Heart left ventricle (tissue), 16 donors: Measurements from ENCODE around the gene GID4. TPM values are rescaled to one million over a fixed set of nuclear protein-coding genes. Genes with fewer than 3 reads are reported as not detected.

Experiments used
- ATAC-seq, 4 donors: fragments of 200-7000 bp; cut with Tn5 transposase; one replicate each; pipeline ENCODE4 v1.9.1; 2020 to 2022; ENCODE audit warnings: moderate library complexity in 4 of 4, mild to moderate bottlenecking in 3 of 4, moderate number of reproducible peaks in 1 of 4
- DNase-seq, 5 donors: peaks; one replicate each; pipeline ENCODE4 v3.0.0-alpha.2; 2020
- H3K27ac ChIP-seq, 12 donors: fragments of 200-600 bp; sonication (generic) in 4 of 12; one replicate each; pipeline versions ENCODE4 v1.5.0 to v1.8.0; 2016 to 2022; ENCODE audit warnings: mild to moderate bottlenecking in 2 of 12
- H3K27me3 ChIP-seq, 9 donors: fragments of 200-600 bp; sonication (generic) in 2 of 9; one replicate each; pipeline versions ENCODE4 v1.5.1 to v1.8.0; 2016 to 2022; ENCODE audit warnings: mild to moderate bottlenecking in 3 of 9
- H3K36me3 ChIP-seq, 9 donors: fragments of 200-600 bp; sonication (generic) in 2 of 9; one replicate each; pipeline versions ENCODE4 v1.5.0 to v1.8.0; 2018 to 2022; ENCODE audit warnings: mild to moderate bottlenecking in 2 of 9
- H3K4me1 ChIP-seq, 12 donors: fragments of 200-600 bp; sonication (generic) in 4 of 12; one replicate each; pipeline versions ENCODE4 v1.5.0 to v1.8.0; 2016 to 2022; ENCODE audit warnings: mild to moderate bottlenecking in 3 of 12
- H3K4me3 ChIP-seq, 12 donors: fragments of 200-600 bp; sonication (generic) in 4 of 12; one replicate each; pipeline versions ENCODE4 v1.5.0 to v1.8.0; 2017 to 2022; ENCODE audit warnings: mild to moderate bottlenecking in 9 of 12, moderate library complexity in 4 of 12
- H3K9me3 ChIP-seq, 12 donors: fragments of 200-600 bp; sonication (generic) in 4 of 12; one replicate each; pipeline versions ENCODE4 v1.5.0 to v1.8.0; 2016 to 2022; ENCODE audit warnings: mild to moderate bottlenecking in 1 of 12
- CTCF ChIP-seq, 12 donors: fragments of 200-600 bp; sonication (generic) in 4 of 12; IDR thresholded peaks; one replicate each; pipeline versions ENCODE4 v1.5.0 to v1.8.0; 2018 to 2022; ENCODE audit warnings: antibody characterized with exemption in 12 of 12, mild to moderate bottlenecking in 5 of 12
- POLR2A ChIP-seq, 2 donors: fragments of 450-650 bp; IDR thresholded peaks; one replicate each; pipeline ENCODE4 v1.6.1; 2017; ENCODE audit warnings: antibody characterized with exemption in 2 of 2, mild to moderate bottlenecking in 2 of 2, moderate library complexity in 2 of 2
- WGBS, 4 donors: extraction: QIAGEN DNeasy Blood & Tissue Kit in 2 of 4; methylation state at CpG; one replicate each; pipeline versions ENCODE4 v1.1.5 to v1.1.7; 2013 to 2018; 5-methylcytosine and 5-hydroxymethylcytosine counted together
- intact Hi-C, 10 donors: fragments of 100-400 bp; cut with DNase I; formaldehyde crosslinking; loops; one replicate each; pipeline versions ENCODE4 v1.11.1 to v1.14.2; 2022
- polyA plus RNA-seq, 2 donors: library from polyadenylated mRNA; stranded (reverse); fragments of 200-250 nt; gene quantifications; one replicate each; pipeline ENCODE4 v1.2.3, GENCODE V29; 2013
- total RNA-seq, 9 donors: library from RNA; depleted of rRNA in 2 of 9; stranded (reverse); fragments of >200 nt in 2 of 9; fragmentation: NEBNext Ultra II Directional in 3 of 9; extraction: Animal tissue kit (Norgen Biotek cat#: 25700) in 3 of 9; gene quantifications; one replicate each; pipeline versions ENCODE4 v1.1.0 to v1.2.4, GENCODE V29; 2016 to 2023
- donor health status: ischemic (EF 13 %, LVEDD 7.1; RV severe dilation, severe dysfunction).
- donor health status: healthy with polysubstance abuse.
- donor health status: DM: no; HTN: yes; CAD: no.
- donor health status: DM: no; HTN: no; CAD: no.
- donor health status: ischemic (EF 25% LVEDD 6.9; RV normal size, moderate dysfunction).
- donor health status: ischemic (EF 25% LVEDD 5.7; RV mildly dilated, moderate dysfunction).
- donor health status: healthy.
- donor health status: DM: yes; HTN: yes; CAD: no.
- donor health status: ischemic (EF 35%, LVEDD 5.7; RV mildly dilated, moderate dysfunction).
- donor health status: nonischemic (EF 11% LVEDD 7.7; RV severe dilation, severe dysfunction).
- donor health status: DM: yes; HTN: yes; CAD: no.
- donor health status: PGD.
- donor health status: ischemic (EF 29% LVEDD 5.4; RV normal size, mild dysfunction).
- donor health status: nonischemic (EF 23%, LVEDD 6.1; RV moderate dilation, normal function).

Gene GID4
- total and polyA plus RNA-seq, 11 donors, result 8.0 to 27.7 (median 18.2) TPM

GRCh38 chr17:18089613-18090012 is 50.4 kb downstream of the GID4 start:
- intact Hi-C loops, result loop anchor here in 1 of 10 donors (10.0 kb wide), 1 partner anchor 85 kb away; no protein-coding TSS in a partner anchor
- Histone ChIP-seq H3K27me3 (no peaks in the 10 kb centered on the region), H3K4me1 (peaks cover 0 to 23% (median 13%) of the 10 kb centered on the region in 12 donors), H3K4me3 (no peak overlapping the region), H3K9me3 (no peaks in the 10 kb centered on the region), H3K27ac (no peak overlapping the region), H3K36me3 (peaks cover 0 to 33% (median 22%) of the 10 kb centered on the region in 9 donors)
- ATAC-seq (no peak), DNase-seq (no peak)
- no peak for TF ChIP-seq CTCF (IDR thresholded peaks at IDR 0.05)
- TF ChIP-seq POLR2A (IDR thresholded peaks at IDR 0.05), result no peak
- WGBS, 4 donors, result 95 to 100% (median 98%) methylated on average over 2 of the region's 2 CpGs

- Histone ChIP-seq H3K36me3 (peaks cover 0 to 75% (median 58%) of the 10 kb centered on the region in 9 donors), H3K9me3 (no peaks in the 10 kb centered on the region), H3K4me3 (no peak overlapping the region), H3K27ac (no peak overlapping the region), H3K4me1 (peaks cover 0 to 9% (median 3%) of the 10 kb centered on the region in 12 donors), H3K27me3 (no peaks in the 10 kb centered on the region)
- intact Hi-C loops, result loop anchor here in 1 of 10 donors (10.0 kb wide), 1 partner anchor 81 kb away; no protein-coding TSS in a partner anchor
- peak in 6 of 12 donors; percentile 14 to 51 (median 34) for TF ChIP-seq CTCF (IDR thresholded peaks at IDR 0.05)
- TF ChIP-seq POLR2A (IDR thresholded peaks at IDR 0.05), result no peak
- ATAC-seq (peak; percentile 55 to 83 (median 63)), DNase-seq (peak in 4 of 5 donors; percentile 41 to 81 (median 60))
- WGBS, 4 donors, result 74 to 84% (median 77%) methylated on average over 15 of the region's 15 CpGs
Measured at GRCh38 chr17:18093616-18094408, 54.6 kb downstream of the GID4 start.

GRCh38 chr17:18094409-18094807 is 55.2 kb downstream of the GID4 start:
- Histone ChIP-seq H3K4me1 (peaks cover 0 to 6% (median 0%) of the 10 kb centered on the region in 12 donors), H3K36me3 (peaks cover 0 to 81% (median 64%) of the 10 kb centered on the region in 9 donors), H3K9me3 (no peaks in the 10 kb centered on the region), H3K4me3 (no peak overlapping the region), H3K27me3 (no peaks in the 10 kb centered on the region), H3K27ac (no peak overlapping the region)
- WGBS, 4 donors, result 90 to 97% (median 95%) methylated on average over 10 of the region's 10 CpGs
- no peak for TF ChIP-seq POLR2A (IDR thresholded peaks at IDR 0.05)
- TF ChIP-seq CTCF (IDR thresholded peaks at IDR 0.05), result no peak
- intact Hi-C loops, result loop anchor here in 1 of 10 donors (10.0 kb wide), 1 partner anchor 80 kb away; no protein-coding TSS in a partner anchor
- ATAC-seq, result no peak
- no peak for DNase-seq

GRCh38 chr17:18099516-18099915 is 60.3 kb downstream of the GID4 start:
- ATAC-seq (no peak), DNase-seq (no peak)
- no peaks in the 10 kb centered on the region for H3K9me3 ChIP-seq
- no peaks in the 10 kb centered on the region for H3K27me3 ChIP-seq
- intact Hi-C loops, result loop anchor here in 1 of 10 donors (10.0 kb wide), 1 partner anchor 75 kb away; no protein-coding TSS in a partner anchor
- WGBS, 4 donors, result 93 to 96% (median 94%) methylated on average over 6 to 14 of the region's 14 CpGs
- H3K36me3 ChIP-seq, result peaks cover 0 to 94% (median 76%) of the 10 kb centered on the region in 9 donors
- H3K27ac ChIP-seq, result no peak overlapping the region
- no peak overlapping the region for H3K4me3 ChIP-seq
- H3K4me1 ChIP-seq, result no peaks in the 10 kb centered on the region
- TF ChIP-seq CTCF (IDR thresholded peaks at IDR 0.05) (no peak), POLR2A (IDR thresholded peaks at IDR 0.05) (no peak)
